ENCODE results near the gene GCSH. TPM values are rescaled to one million over a fixed set of nuclear protein-coding genes. Genes with fewer than 3 reads are reported as not detected.

Gene GCSH
- polyA plus RNA-seq, 1 of the 3 experiments (the other 2 are of a cell fraction): 20.7 TPM

DNA sequence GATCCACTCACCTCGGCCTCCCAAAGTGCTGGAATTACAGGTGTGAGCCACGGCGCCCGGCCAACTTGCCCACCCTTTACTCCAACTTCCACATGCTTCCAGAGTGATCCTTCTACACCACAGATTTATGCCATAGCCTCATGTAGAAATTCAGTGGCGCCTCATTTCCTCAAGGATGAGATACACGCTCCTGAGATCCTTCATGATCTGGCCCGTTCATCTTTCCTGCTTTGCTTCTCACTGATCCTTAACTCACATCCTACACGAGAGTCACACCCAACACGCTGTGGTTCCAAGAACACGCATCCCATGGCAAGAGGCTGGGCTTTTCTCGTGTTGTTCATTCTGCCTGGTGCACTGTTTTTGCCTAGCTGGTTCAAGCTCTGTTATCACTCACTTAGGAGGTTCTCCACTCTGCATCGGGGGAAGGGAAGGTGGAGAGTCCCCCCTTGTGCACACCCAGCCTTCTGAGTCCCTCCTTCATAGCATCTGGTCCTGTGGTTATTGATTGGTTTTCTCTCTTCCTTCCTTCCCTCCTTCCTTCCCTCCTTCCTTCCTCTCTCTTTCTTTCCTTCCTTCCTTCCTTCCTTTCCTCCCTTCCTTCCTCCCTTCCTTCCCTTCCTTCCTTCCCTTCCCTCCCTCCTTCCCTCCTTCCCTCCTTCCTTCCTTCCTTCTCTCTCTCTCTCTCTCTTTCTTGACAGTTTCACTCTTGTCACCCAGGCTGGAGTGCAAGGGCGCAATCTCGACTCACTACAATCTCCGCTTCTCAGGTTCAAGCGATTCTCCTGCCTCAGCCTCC is 32.7 kb upstream of the GCSH start:
- TF ChIP-seq YY1 (IDR thresholded peaks at IDR 0.05; ENCODE audit: low read depth) (no peak), TEAD4 (IDR thresholded peaks at IDR 0.05; ENCODE audit: borderline replicate concordance, insufficient read depth) (no peak), MXI1 (IDR thresholded peaks at IDR 0.05; ENCODE audit: low read depth, low read length) (no peak), RXRA (IDR thresholded peaks at IDR 0.05; ENCODE audit: borderline replicate concordance, low read depth) (no peak), TAF1 (IDR thresholded peaks at IDR 0.05; ENCODE audit: borderline replicate concordance, low read depth, low read length) (no peak), NFIC (IDR thresholded peaks at IDR 0.05; ENCODE audit: borderline replicate concordance) (no peak), POLR2AphosphoS5 (IDR thresholded peaks at IDR 0.05; ENCODE audit: low read depth, low read length) (no peak), GATA2 (CRISPR knock-in tag; IDR thresholded peaks at IDR 0.05) (no peak), SMC3 (IDR thresholded peaks at IDR 0.05; ENCODE audit: low read depth, low read length) (no peak), FOXM1 (IDR thresholded peaks at IDR 0.05; ENCODE audit: low read depth) (no peak)
- TF ChIP-seq, protein P1, sequence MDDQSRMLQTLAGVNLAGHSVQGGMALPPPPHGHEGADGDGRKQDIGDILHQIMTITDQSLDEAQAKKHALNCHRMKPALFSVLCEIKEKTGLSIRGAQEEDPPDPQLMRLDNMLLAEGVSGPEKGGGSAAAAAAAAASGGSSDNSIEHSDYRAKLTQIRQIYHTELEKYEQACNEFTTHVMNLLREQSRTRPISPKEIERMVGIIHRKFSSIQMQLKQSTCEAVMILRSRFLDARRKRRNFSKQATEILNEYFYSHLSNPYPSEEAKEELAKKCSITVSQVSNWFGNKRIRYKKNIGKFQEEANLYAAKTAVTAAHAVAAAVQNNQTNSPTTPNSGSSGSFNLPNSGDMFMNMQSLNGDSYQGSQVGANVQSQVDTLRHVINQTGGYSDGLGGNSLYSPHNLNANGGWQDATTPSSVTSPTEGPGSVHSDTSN (IDR thresholded peaks at IDR 0.05): no peak
- TF ChIP-seq, protein P2, sequence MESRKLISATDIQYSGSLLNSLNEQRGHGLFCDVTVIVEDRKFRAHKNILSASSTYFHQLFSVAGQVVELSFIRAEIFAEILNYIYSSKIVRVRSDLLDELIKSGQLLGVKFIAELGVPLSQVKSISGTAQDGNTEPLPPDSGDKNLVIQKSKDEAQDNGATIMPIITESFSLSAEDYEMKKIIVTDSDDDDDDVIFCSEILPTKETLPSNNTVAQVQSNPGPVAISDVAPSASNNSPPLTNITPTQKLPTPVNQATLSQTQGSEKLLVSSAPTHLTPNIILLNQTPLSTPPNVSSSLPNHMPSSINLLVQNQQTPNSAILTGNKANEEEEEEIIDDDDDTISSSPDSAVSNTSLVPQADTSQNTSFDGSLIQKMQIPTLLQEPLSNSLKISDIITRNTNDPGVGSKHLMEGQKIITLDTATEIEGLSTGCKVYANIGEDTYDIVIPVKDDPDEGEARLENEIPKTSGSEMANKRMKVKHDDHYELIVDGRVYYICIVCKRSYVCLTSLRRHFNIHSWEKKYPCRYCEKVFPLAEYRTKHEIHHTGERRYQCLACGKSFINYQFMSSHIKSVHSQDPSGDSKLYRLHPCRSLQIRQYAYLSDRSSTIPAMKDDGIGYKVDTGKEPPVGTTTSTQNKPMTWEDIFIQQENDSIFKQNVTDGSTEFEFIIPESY (IDR thresholded peaks at IDR 0.05; ENCODE audit: borderline replicate concordance, low read depth): no peak
- TF ChIP-seq, protein P3, sequence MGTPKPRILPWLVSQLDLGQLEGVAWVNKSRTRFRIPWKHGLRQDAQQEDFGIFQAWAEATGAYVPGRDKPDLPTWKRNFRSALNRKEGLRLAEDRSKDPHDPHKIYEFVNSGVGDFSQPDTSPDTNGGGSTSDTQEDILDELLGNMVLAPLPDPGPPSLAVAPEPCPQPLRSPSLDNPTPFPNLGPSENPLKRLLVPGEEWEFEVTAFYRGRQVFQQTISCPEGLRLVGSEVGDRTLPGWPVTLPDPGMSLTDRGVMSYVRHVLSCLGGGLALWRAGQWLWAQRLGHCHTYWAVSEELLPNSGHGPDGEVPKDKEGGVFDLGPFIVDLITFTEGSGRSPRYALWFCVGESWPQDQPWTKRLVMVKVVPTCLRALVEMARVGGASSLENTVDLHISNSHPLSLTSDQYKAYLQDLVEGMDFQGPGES (IDR thresholded peaks at IDR 0.05; ENCODE audit: low read depth, low read length): no peak
- TF ChIP-seq, protein P4, sequence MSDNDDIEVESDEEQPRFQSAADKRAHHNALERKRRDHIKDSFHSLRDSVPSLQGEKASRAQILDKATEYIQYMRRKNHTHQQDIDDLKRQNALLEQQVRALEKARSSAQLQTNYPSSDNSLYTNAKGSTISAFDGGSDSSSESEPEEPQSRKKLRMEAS (IDR thresholded peaks at IDR 0.05; ENCODE audit: low read depth): no peak
- H3K4me2 ChIP-seq: no peak overlapping the region
- H3K4me3 ChIP-seq (ENCODE audit: low read depth in 2 of 2, low read length in 1 of 2): no peak overlapping the region
- H3K36me3 ChIP-seq (replicated peaks in 1 of 2; ENCODE audit: control insufficient read depth in 1 of 2, insufficient read depth in 2 of 2, low read length in 1 of 2): no peaks in the 10 kb centered on the region
- H3K9me2 ChIP-seq: no peaks in the 10 kb centered on the region
- WGBS (ENCODE audit: low lambda C conversion rate): 63% methylated on average over 16 of the region's 16 CpGs
- H4K20me1 ChIP-seq (ENCODE audit: insufficient read depth): no peaks in the 10 kb centered on the region
- H3K27me3 ChIP-seq (ENCODE audit: insufficient read depth): no peaks in the 10 kb centered on the region
- POLR2A ChIA-PET: no interaction called here
- no peaks in the 10 kb centered on the region for H3K9me3 ChIP-seq
- no peak overlapping the region for H3K27ac ChIP-seq (ENCODE audit: low read depth in 2 of 2, low read length in 1 of 2)
- no peaks in the 10 kb centered on the region for H3K79me2 ChIP-seq (ENCODE audit: insufficient read depth)
- H3K9ac ChIP-seq: no peak overlapping the region
- no peak overlapping the region for H2AFZ ChIP-seq (ENCODE audit: low read depth)
- H3K4me1 ChIP-seq (ENCODE audit: control insufficient read depth in 1 of 2, insufficient read depth in 2 of 2, low read depth in 1 of 2, low read length in 1 of 2): no peaks in the 10 kb centered on the region
- CTCF ChIA-PET: no interaction called here
- H3F3A ChIP-seq (replicated peaks; ENCODE audit: insufficient read depth): no peaks in the 10 kb centered on the region
- no peak for DNase-seq

Data from SK-N-SH (cell line).